H1 (cell line): Measurements from ENCODE around the gene LORICRIN. TPM values are rescaled to one million over a fixed set of nuclear protein-coding genes. Genes with fewer than 3 reads are reported as not detected.

ENCODE experiments used
- CTCF ChIA-PET: fragments of 300-600 bp; sonication (Branson Sonifier 250); formaldehyde crosslinking; loops from one replicate; lab custom pipeline; 2021; ENCODE audit not compliant: partially characterized antibody; lab: Charles Lee
- POLR2A ChIA-PET: fragments of 300-600 bp; sonication (Branson Sonifier 250); formaldehyde crosslinking; loops from one replicate; lab custom pipeline; 2021; ENCODE audit warnings: inconsistent platforms; ENCODE audit not compliant: partially characterized antibody; lab: Charles Lee
- DNase-seq, 2 experiments: peaks; one replicate each; pipeline versions ENCODE4 v3.0.0 to v3.0.0-alpha.2; 2010 to 2022; ENCODE audit warnings: low spot score in 2 of 2, low read depth in 1 of 2, mixed read lengths in 1 of 2
- FAIRE-seq: peaks from 2 replicates; lab custom pipeline; 2011; peaks lifted over from hg19 to GRCh38; lab: Jason Lieb, UNC
- H2AFZ ChIP-seq: 2 replicates; pipeline ENCODE4 v1.8.1; 2012; ENCODE audit warnings: low read length, inconsistent platforms
- H2AK5ac ChIP-seq: 2 replicates; pipeline ENCODE4 v1.6.1; 2013; ENCODE audit warnings: low read depth, low read length
- H2BK120ac ChIP-seq: replicated peaks from 2 replicates; pipeline ENCODE3; 2013; ENCODE audit warnings: low read depth, low read length, inconsistent platforms
- H2BK12ac ChIP-seq: 2 replicates; pipeline ENCODE4 v1.6.1; 2013; ENCODE audit warnings: low read depth, low read length
- H2BK15ac ChIP-seq: 2 replicates; pipeline ENCODE4 v1.6.1; 2013; ENCODE audit warnings: low read length
- H2BK20ac ChIP-seq: 2 replicates; pipeline ENCODE4 v1.6.1; 2013; ENCODE audit warnings: low read length
- H2BK5ac ChIP-seq: 2 replicates; pipeline ENCODE4 v1.6.1; 2013; ENCODE audit warnings: low read depth, low read length
- H3K14ac ChIP-seq: 2 replicates; pipeline ENCODE4 v1.6.1; 2013; ENCODE audit warnings: inconsistent platforms; ENCODE audit not compliant: insufficient read length
- H3K18ac ChIP-seq: 2 replicates; pipeline ENCODE4 v1.6.1; 2013; ENCODE audit warnings: low read length; ENCODE audit errors: extremely low read depth
- H3K23ac ChIP-seq: 2 replicates; pipeline ENCODE4 v1.6.1; 2013; ENCODE audit warnings: inconsistent platforms; ENCODE audit not compliant: insufficient read length
- H3K23me2 ChIP-seq: 2 replicates; pipeline ENCODE4 v1.6.1; 2013; ENCODE audit warnings: low read depth, low read length
- H3K27ac ChIP-seq: 2 replicates; pipeline ENCODE4 v1.6.1; 2011; ENCODE audit warnings: low read depth, low read length, inconsistent platforms
- H3K27me3 ChIP-seq, 4 experiments: replicated peaks in 1 of 4; 1 replicate in 1 of 4; 2 replicates in 3 of 4; pipeline versions ENCODE4 v1.6.1 to v1.8.1; 2011 to 2013; ENCODE audit warnings: low read length in 3 of 4, mild to moderate bottlenecking in 3 of 4, inconsistent platforms in 2 of 4, mixed read lengths in 2 of 4, moderate library complexity in 1 of 4; ENCODE audit not compliant: control insufficient read depth in 3 of 4, insufficient read depth in 3 of 4; ENCODE audit errors: extremely low read depth in 1 of 4
- H3K36me3 ChIP-seq, 4 experiments: 2 replicates each; pipeline versions ENCODE4 v1.6.1 to v1.8.1; 2011 to 2013; ENCODE audit warnings: mild to moderate bottlenecking in 4 of 4, low read length in 3 of 4, moderate library complexity in 2 of 4, control low read depth in 1 of 4, inconsistent platforms in 1 of 4; ENCODE audit not compliant: insufficient read depth in 4 of 4, control insufficient read depth in 2 of 4
- H3K4ac ChIP-seq: replicated peaks from 2 replicates; pipeline ENCODE3; 2013; ENCODE audit warnings: low read length, low read depth, mixed read lengths, inconsistent platforms; ENCODE audit not compliant: insufficient read length
- H3K4me1 ChIP-seq, 4 experiments: replicated peaks in 1 of 4; 1 replicate in 1 of 4; 2 replicates in 3 of 4; pipeline versions ENCODE4 v1.6.1 to v1.8.1; 2011 to 2013; ENCODE audit warnings: low read length in 3 of 4, inconsistent platforms in 2 of 4, mixed read lengths in 1 of 4; ENCODE audit not compliant: insufficient read depth in 4 of 4, control insufficient read depth in 3 of 4
- H3K4me2 ChIP-seq, 2 experiments: 2 replicates each; pipeline versions ENCODE4 v1.6.1 to v1.8.1; 2011 to 2013; ENCODE audit warnings: low read depth in 2 of 2, low read length in 2 of 2, control low read depth in 1 of 2, inconsistent platforms in 1 of 2, mild to moderate bottlenecking in 1 of 2; ENCODE audit not compliant: insufficient read depth in 1 of 2
- H3K4me3 ChIP-seq, 4 experiments: fragments of 200-600, 300-600 bp in 1 of 4; sonication (generic), shearing (Covaris generic), sonication (Bioruptor Twin) in 1 of 4; 2 replicates each; pipeline versions ENCODE4 v1.5.1 to v1.8.1; 2011 to 2016; ENCODE audit warnings: low read length in 4 of 4, low read depth in 3 of 4, control low read depth in 2 of 4, inconsistent platforms in 2 of 4, mild to moderate bottlenecking in 2 of 4, mixed read lengths in 1 of 4, moderate library complexity in 1 of 4; ENCODE audit not compliant: insufficient read depth in 2 of 4; ENCODE audit errors: extremely low read depth in 1 of 4
- H3K56ac ChIP-seq: replicated peaks from 2 replicates; pipeline ENCODE3; 2013; ENCODE audit warnings: low read depth, mild to moderate bottlenecking, mixed read lengths, low read length, inconsistent platforms; ENCODE audit not compliant: insufficient read length
- H3K79me1 ChIP-seq: 2 replicates; pipeline ENCODE4 v1.6.1; 2013; ENCODE audit warnings: low read depth, low read length, control low read depth
- H3K79me2 ChIP-seq, 2 experiments: 2 replicates each; pipeline versions ENCODE4 v1.6.1 to v1.8.1; 2012 to 2013; ENCODE audit warnings: low read length in 2 of 2, mild to moderate bottlenecking in 2 of 2, inconsistent platforms in 1 of 2; ENCODE audit not compliant: insufficient read depth in 2 of 2, control insufficient read depth in 1 of 2
- H3K9ac ChIP-seq, 4 experiments: replicated peaks in 1 of 4; 1 replicate in 1 of 4; 2 replicates in 3 of 4; pipeline versions ENCODE4 v1.6.1 to v1.8.1; 2011 to 2013; ENCODE audit warnings: low read depth in 3 of 4, low read length in 3 of 4, control low read depth in 2 of 4, mild to moderate bottlenecking in 2 of 4, moderate library complexity in 2 of 4, inconsistent platforms in 1 of 4; ENCODE audit errors: extremely low read depth in 1 of 4
- H3K9me3 ChIP-seq, 2 experiments: 2 replicates each; pipeline versions ENCODE4 v1.6.1 to v1.8.1; 2012 to 2013; ENCODE audit warnings: mild to moderate bottlenecking in 2 of 2, moderate library complexity in 2 of 2, control low read depth in 1 of 2, inconsistent platforms in 1 of 2, low read depth in 1 of 2, low read length in 1 of 2, mixed read lengths in 1 of 2; ENCODE audit not compliant: insufficient read depth in 2 of 2
- H4K20me1 ChIP-seq, 2 experiments: replicated peaks in 1 of 2; 2 replicates each; pipeline versions ENCODE3 to v1.8.1; 2011 to 2013; ENCODE audit warnings: inconsistent platforms in 2 of 2, low read length in 2 of 2, mild to moderate bottlenecking in 1 of 2; ENCODE audit not compliant: insufficient read depth in 2 of 2, control insufficient read depth in 1 of 2
- H4K5ac ChIP-seq: 2 replicates; pipeline ENCODE4 v1.6.1; 2013; ENCODE audit warnings: low read length, low read depth, mixed read lengths, inconsistent platforms; ENCODE audit not compliant: insufficient read length
- H4K8ac ChIP-seq: 2 replicates; pipeline ENCODE4 v1.8.0; 2013; ENCODE audit warnings: mild to moderate bottlenecking, moderate library complexity, low read length, inconsistent platforms; ENCODE audit not compliant: insufficient read depth; ENCODE audit errors: extremely low read depth
- H4K91ac ChIP-seq: replicated peaks from 2 replicates; pipeline ENCODE3; 2013; ENCODE audit warnings: low read length, mixed read lengths, inconsistent platforms; ENCODE audit not compliant: insufficient read length
- ATF2 ChIP-seq: IDR thresholded peaks from 2 replicates; pipeline ENCODE4 v1.6.1; 2012; ENCODE audit warnings: low read length, inconsistent platforms
- BRCA1 ChIP-seq: IDR thresholded peaks from 2 replicates; pipeline ENCODE4 v1.6.1; 2012; ENCODE audit warnings: low read depth, low read length, improper control_type of control experiment
- CBX8 ChIP-seq: fragments of 300-800, 300-1000 bp; sonication (generic); IDR thresholded peaks from 2 replicates; pipeline ENCODE4 v1.7.1; 2016; ENCODE audit warnings: low read depth, low read length, borderline replicate concordance
- EGR1 ChIP-seq: IDR thresholded peaks from 2 replicates; pipeline ENCODE4 v1.6.1; 2011; ENCODE audit warnings: low read depth, low read length, borderline replicate concordance
- HDAC2 ChIP-seq, 2 experiments: fragments of 300-600 bp in 1 of 2; sonication (generic) in 1 of 2; IDR thresholded peaks; 2 replicates each; pipeline ENCODE4 v1.6.1; 2011 to 2012; ENCODE audit warnings: low read depth in 2 of 2, low read length in 2 of 2, mild to moderate bottlenecking in 2 of 2, moderate library complexity in 2 of 2, borderline replicate concordance in 1 of 2, inconsistent platforms in 1 of 2
- MAFK ChIP-seq: IDR thresholded peaks from 2 replicates; pipeline ENCODE4 v1.6.1; 2012; ENCODE audit warnings: low read depth, mild to moderate bottlenecking, improper control_type of control experiment, low read length
- RXRA ChIP-seq: IDR thresholded peaks from 2 replicates; pipeline ENCODE4 v1.6.1; 2011; ENCODE audit warnings: low read depth, mild to moderate bottlenecking, low read length, moderate library complexity; ENCODE audit not compliant: insufficient read depth
- TAF7 ChIP-seq: optimal IDR thresholded peaks from 2 replicates; pipeline ENCODE3; 2011; ENCODE audit warnings: low read depth, mild to moderate bottlenecking, inconsistent platforms, low read length, moderate library complexity, borderline replicate concordance
- WGBS, 2 experiments: shearing (Covaris generic) in 1 of 2; methylation state at CpG; one replicate each; pipeline versions ENCODE4 v1.1.6 to v1.1.7; 2013 to 2015; ENCODE audit warnings: low lambda C conversion rate in 2 of 2, mixed read lengths in 2 of 2, inconsistent platforms in 1 of 2, low coverage in 1 of 2, missing lambda C conversion rate in 1 of 2; ENCODE audit not compliant: insufficient replicate concordance in 2 of 2, insufficient coverage in 1 of 2, insufficient read length in 1 of 2; ENCODE audit errors: extremely low coverage in 1 of 2, missing lambda C conversion rate in 1 of 2; 5-methylcytosine and 5-hydroxymethylcytosine counted together
- polyA plus RNA-seq, 7 experiments: library from polyadenylated mRNA; depleted of rRNA in 3 of 7; stranded (reverse) in 5 of 7; unstranded in 2 of 7; fragments of >200 nt in 5 of 7; fragments of 200-250 nt in 2 of 7; gene quantifications; 1 replicate in 5 of 7; 2 replicates in 1 of 7; 4 replicates in 1 of 7; pipeline versions ENCODE4 v1.2.1 to v1.2.3, GENCODE V29; 2011 to 2013; ENCODE audit warnings: missing spikeins in 2 of 7, mixed read lengths in 2 of 7
- total RNA-seq: library from RNA; stranded (reverse); fragmentation: NEBNext Ultra II Directional; extraction: Animal tissue kit (Norgen Biotek cat#: 25700); gene quantifications from 2 replicates; pipeline ENCODE4 v1.2.1, GENCODE V29; 2021
- TF ChIP-seq, protein P1 (sequence below): IDR thresholded peaks from 2 replicates; pipeline ENCODE4 v1.6.1; 2012; ENCODE audit warnings: inconsistent platforms

LORICRIN gene
- total and polyA plus RNA-seq, 2 of the 8 experiments (the other 6 are each of a cell fraction or from before 2014, with no cell fraction given): not detected

- H3K4me2 ChIP-seq: peak overlapping the region in 1 of 2 experiments; percentile 60; a peak in 1 of 4 replicates
- H3K27ac ChIP-seq: no peak overlapping the region
- no peak overlapping the region for H2BK5ac ChIP-seq
- H3K27me3 ChIP-seq: peaks cover 8 to 49% (median 38%) of the 10 kb centered on the region in 4 experiments
- no peak overlapping the region for H2BK12ac ChIP-seq
- TF ChIP-seq MAFK: no peak
- no peak for TF ChIP-seq RXRA
- TF ChIP-seq EGR1: no peak
- TF ChIP-seq TAF7: no peak
- TF ChIP-seq, protein P1, sequence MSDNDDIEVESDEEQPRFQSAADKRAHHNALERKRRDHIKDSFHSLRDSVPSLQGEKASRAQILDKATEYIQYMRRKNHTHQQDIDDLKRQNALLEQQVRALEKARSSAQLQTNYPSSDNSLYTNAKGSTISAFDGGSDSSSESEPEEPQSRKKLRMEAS: no peak
- no peak for TF ChIP-seq CBX8
- no peak for TF ChIP-seq HDAC2 (IDR thresholded peaks at IDR 0.05; ENCODE audit: borderline replicate concordance in 1 of 2, low read depth in 2 of 2, low read length in 2 of 2)
- no peak for TF ChIP-seq BRCA1
- TF ChIP-seq ATF2: no peak
- H3K4me1 ChIP-seq: 0 out of 7 replicates have a peak, but pooled peaks cover 0 to 3% (median 0%) of the 10 kb centered on the region in 4 experiments
- H3K14ac ChIP-seq: no peak overlapping the region
- H2BK15ac ChIP-seq: no peak overlapping the region
- H3K79me2 ChIP-seq: no peaks in the 10 kb centered on the region
- H3K23ac ChIP-seq: no peak overlapping the region
- H4K8ac ChIP-seq: no peak overlapping the region
- no peak overlapping the region for H2AK5ac ChIP-seq
- no peaks in the 10 kb centered on the region for H3K36me3 ChIP-seq
- no peaks in the 10 kb centered on the region for H3K9me3 ChIP-seq
- no peaks in the 10 kb centered on the region for H3K79me1 ChIP-seq
- ChIA-PET CTCF (interaction anchor here (1.3 to 1.4 kb wide), 2 partner anchors 23 to 26 kb away, joined by 3 to 6 read pairs; no protein-coding TSS in a partner anchor), POLR2A (no interaction called here)
- peak overlapping the region; percentile 67; the same call in 1 of the 2 replicates for H2AFZ ChIP-seq
- FAIRE-seq (no peak), DNase-seq (no peak)
- no peak overlapping the region for H3K4ac ChIP-seq
- no peaks in the 10 kb centered on the region for H4K20me1 ChIP-seq
- no peak overlapping the region for H3K56ac ChIP-seq
- no peak overlapping the region for H2BK20ac ChIP-seq
- no peak overlapping the region for H3K18ac ChIP-seq
- H3K23me2 ChIP-seq: no peaks in the 10 kb centered on the region
- H3K4me3 ChIP-seq: peak overlapping the region in 1 of 4 experiments; percentile 65; a peak in 1 of 8 replicates
- no peak overlapping the region for H3K9ac ChIP-seq
- 77% methylated on average over 9 of the region's 10 CpGs; no CpG with 5 or more reads in 1 of the 2 experiments for WGBS, 2 experiments
- no peak overlapping the region for H2BK120ac ChIP-seq
- H4K5ac ChIP-seq: no peak overlapping the region
- H4K91ac ChIP-seq: no peak overlapping the region
Measured at GRCh38 chr1:153262462-153263157, 3.1 kb downstream of the LORICRIN start.
